GM12872 (cell line): ENCODE results near the gene NCOR2.

ENCODE experiments used
- TF ChIP-seq, protein P1 (sequence below): IDR thresholded peaks from 3 replicates; pipeline ENCODE4 v1.5.1; 2011; ENCODE audit warnings: low read depth, mild to moderate bottlenecking, low read length, moderate library complexity; ENCODE audit not compliant: insufficient read depth

NCOR2 gene

DNA sequence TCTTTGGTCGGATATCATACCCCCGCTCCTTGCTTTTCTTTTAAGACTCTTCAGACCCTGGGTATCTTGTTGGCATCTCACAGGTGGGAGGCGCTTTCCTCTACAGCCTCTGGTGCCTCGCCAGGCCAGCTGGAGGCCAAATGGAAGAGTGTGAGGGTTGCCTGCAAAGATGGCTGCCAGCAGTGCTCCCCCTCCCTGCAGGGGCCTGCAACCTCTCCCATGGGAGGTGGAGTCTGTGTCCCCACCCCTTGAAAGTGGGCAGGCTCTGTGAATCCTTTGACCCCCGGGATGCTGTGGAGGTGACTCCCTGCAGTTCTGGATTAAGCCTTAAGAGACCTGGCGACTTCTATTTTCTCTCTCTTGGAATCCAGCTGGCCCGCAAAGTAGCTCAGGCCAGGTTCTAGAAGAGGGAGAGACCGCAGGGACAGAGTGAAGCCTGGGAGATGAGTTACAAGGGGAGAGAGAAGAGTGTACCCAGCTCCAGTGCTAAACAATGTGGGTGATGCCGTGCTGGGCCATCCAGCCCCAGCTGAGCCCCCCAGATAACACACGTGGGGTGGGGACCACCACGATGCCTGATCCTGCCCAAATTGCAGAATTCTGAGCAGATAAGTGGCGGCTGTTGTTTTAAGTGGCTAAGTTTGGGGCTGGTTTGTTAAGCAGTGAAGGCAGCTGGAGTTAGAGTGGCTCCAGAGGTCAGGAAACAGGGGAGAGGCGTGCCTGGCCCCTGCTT, 37.9 kb upstream of the NCOR2 start:
- TF ChIP-seq, protein P1, sequence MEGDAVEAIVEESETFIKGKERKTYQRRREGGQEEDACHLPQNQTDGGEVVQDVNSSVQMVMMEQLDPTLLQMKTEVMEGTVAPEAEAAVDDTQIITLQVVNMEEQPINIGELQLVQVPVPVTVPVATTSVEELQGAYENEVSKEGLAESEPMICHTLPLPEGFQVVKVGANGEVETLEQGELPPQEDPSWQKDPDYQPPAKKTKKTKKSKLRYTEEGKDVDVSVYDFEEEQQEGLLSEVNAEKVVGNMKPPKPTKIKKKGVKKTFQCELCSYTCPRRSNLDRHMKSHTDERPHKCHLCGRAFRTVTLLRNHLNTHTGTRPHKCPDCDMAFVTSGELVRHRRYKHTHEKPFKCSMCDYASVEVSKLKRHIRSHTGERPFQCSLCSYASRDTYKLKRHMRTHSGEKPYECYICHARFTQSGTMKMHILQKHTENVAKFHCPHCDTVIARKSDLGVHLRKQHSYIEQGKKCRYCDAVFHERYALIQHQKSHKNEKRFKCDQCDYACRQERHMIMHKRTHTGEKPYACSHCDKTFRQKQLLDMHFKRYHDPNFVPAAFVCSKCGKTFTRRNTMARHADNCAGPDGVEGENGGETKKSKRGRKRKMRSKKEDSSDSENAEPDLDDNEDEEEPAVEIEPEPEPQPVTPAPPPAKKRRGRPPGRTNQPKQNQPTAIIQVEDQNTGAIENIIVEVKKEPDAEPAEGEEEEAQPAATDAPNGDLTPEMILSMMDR = no peak

DNA sequence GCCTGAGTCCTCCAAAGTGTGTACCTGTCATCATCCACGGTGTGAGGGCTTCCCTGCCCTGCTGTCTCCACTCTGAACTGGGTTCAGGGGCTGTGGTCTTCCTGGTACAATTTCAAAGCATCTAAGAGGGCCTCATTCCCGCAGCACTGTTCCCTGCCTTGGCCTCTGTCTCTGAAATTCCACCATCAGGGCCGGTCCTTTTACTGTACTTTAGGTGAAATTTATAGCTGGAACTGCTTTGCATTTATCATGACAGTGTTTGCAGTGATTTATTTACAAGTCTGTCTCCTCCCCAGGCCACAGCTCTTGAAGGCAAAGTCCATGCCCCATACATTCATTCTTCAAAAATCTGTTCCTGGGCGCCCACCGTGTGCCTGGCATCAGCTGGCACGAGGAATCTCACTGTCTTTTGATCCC, 36.9 kb upstream of the NCOR2 start:
- TF ChIP-seq, protein P1 = no peak

DNA sequence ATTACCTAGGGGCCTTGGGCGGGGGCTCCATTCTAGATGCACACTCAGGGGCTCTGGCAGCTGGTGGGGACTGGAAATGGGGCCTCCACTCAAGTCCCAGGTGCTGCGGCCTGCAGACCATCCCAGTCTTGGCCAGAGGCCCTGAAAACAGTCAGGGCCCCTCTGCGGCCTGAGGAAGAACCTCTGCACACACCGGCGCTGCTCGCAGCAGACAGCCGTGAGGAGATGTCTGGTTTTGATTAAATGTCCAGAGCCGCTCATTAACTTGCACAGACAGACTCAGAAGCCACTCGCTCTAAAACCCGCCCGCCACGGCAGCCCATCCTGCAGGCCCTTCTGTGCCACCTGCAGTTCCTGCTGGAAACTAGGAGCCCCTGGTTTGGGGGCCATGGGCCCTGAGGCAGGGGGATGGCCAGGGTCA, 36.4 kb upstream of the NCOR2 start:
- TF ChIP-seq, protein P1 = no peak

DNA sequence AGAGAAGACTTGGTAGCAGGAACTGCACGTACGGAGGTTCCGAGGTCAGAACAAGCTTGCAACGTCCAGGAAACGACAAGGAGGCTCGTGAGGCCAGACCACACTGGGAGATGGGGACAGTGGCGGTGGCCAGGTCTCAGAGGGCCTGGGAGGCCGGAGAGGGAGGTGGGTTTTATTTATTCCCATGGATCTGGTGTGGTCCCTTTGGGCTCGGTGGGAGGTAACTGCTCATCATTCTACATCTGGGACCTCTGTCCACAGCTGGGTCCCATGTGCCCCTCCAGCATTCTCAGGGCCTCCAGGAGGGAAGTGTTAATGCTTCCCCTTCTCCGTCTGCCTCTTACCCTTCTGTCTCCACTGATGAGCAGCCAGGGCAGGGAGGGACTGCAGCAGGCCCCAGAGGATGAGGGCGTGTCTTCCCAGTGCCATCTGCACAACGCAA, 35.7 kb upstream of the NCOR2 start:
- TF ChIP-seq, protein P1 = no peak

DNA sequence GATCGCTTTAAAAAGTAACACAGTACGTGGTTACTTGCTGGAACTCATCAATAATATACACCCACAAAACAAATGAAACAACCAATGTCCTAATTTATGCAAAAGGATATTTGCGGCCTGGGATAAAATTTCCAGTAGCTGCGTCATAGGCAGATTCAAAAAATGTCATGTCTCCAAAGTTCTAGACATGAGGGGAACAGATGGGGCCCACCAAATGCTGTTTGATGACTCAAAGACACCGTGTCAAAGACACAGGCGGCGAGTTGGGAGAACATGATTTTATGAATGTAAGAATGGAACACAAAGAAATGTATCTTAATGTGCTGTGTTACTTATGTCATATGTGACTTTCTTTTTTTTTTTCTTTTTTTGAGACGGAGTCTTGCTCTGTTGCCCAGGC, 34.3 kb upstream of the NCOR2 start:
- TF ChIP-seq, protein P1 = no peak

DNA sequence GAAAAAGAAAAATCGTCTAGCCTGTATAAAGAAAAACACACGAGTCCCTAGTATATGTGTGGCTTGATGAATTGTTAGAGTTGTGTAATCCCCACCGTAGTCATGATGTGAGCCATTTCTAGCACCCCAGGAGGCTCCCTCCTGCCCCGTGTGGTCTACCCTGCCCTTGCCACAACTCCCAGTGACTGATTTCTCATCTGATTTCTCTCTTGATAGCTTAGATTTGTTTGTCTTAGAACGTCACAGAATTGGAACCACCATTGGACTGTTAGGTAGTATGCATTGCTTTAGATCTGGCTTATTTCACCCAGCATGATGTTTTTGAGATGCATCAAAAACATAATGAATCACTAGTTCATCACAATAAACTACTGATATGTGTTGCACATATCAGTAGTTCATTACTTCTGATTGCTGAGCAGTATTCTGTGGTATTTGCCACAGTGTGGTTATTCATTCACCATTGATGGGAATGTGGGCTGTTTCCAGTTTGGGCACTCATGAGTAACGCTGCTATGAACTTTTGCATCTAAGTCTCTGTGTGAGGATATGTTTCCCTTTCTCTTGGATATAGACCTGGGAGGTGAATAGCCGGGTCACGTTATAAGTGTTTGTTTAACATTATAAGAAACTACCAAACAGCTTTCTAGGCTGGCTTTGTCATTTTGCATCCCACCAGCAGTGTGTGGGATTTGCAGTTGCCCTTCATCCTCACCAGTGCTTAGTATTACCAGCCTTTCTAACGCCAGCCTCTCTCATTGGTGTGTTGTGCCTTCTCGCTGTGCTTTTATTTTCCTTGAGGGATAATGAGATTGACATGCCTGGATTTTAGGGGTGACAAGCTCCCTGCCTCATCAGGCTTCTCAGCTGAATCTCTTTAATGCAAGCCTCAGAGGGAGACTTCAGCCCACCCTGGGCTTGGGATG, 31.9 kb upstream of the NCOR2 start:
- TF ChIP-seq, protein P1 = no peak

DNA sequence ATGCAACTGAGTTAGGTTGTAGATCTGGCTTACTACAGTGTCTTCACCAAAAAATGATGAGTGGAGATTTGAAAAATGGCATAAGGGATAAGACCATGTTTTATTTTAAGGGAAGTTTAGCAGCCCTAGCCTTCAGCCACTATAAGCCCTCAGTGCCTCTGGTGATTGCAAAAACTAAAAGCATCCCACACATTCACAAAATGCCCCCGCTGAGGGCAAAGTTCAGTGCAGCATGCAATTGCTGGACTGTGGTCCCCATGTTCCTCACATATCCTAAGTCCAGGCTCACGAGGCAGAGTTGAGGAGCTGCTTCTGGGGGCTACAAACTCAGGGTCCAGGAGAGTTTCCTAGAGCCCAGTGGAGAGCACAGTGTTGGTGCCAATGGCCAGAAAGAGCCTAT, 29.6 kb upstream of the NCOR2 start:
- TF ChIP-seq, protein P1 = no peak
